Prostate gland (tissue), 2 donors: ENCODE measurements around the gene AGER. TPM values are rescaled to one million over a fixed set of nuclear protein-coding genes. Genes with fewer than 3 reads are reported as not detected.

Experiments used
- DNase-seq: peaks from one replicate; pipeline ENCODE4 v3.0.0-alpha.2; 2019; ENCODE audit warnings: low spot score
- H3K27ac ChIP-seq, 2 donors: fragments of 200-600 bp; sonication (generic); 2 replicates each; pipeline ENCODE4 v1.5.1; 2017 to 2019
- H3K27me3 ChIP-seq: fragments of 200-600 bp; sonication (generic); replicated peaks from 2 replicates; pipeline ENCODE4 v1.5.1; 2019; ENCODE audit not compliant: insufficient read depth
- H3K36me3 ChIP-seq, 2 donors: fragments of 200-600 bp; sonication (generic); 1 replicate in 1 of 2; 2 replicates in 1 of 2; pipeline versions ENCODE4 v1.5.1 to v1.8.1; 2017 to 2019
- H3K4me1 ChIP-seq: fragments of 200-600 bp; sonication (generic); replicated peaks from 2 replicates; pipeline ENCODE4 v1.5.1; 2019
- H3K4me3 ChIP-seq, 2 donors: fragments of 200-600 bp; sonication (generic); 2 replicates each; pipeline ENCODE4 v1.5.1; 2017 to 2019
- H3K9me3 ChIP-seq: fragments of 200-600 bp; sonication (generic); 2 replicates; pipeline ENCODE4 v1.5.1; 2017
- POLR2A ChIP-seq: fragments of 450-650 bp; IDR thresholded peaks from one replicate; pipeline ENCODE4 v1.6.1; 2016; ENCODE audit warnings: antibody characterized with exemption, mild to moderate bottlenecking
- POLR2AphosphoS5 ChIP-seq: sonication (generic); formaldehyde crosslinking; IDR thresholded peaks from one replicate; pipeline ENCODE4 v1.6.1; 2017; ENCODE audit warnings: antibody characterized with exemption
- WGBS: methylation state at CpG from one replicate; pipeline ENCODE4 v1.1.5; 2018; 5-methylcytosine and 5-hydroxymethylcytosine counted together
- intact Hi-C: fragments of 100-400 bp; cut with DNase I; formaldehyde crosslinking; loops from one replicate; pipeline ENCODE4 v1.14.2; 2022
- total RNA-seq, 2 donors: library from RNA; depleted of rRNA; stranded (reverse); fragments of >200 nt; gene quantifications; one replicate each; pipeline ENCODE4 v1.1.0, GENCODE V29; 2016
- TF ChIP-seq, protein P1 (sequence below), 4 experiments: fragments of 200-600 bp in 2 of 4; fragments of 450-650 bp in 2 of 4; sonication (generic) in 2 of 4; IDR thresholded peaks; 1 replicate in 3 of 4; 2 replicates in 1 of 4; pipeline ENCODE4 v1.5.1; 2016 to 2019; ENCODE audit warnings: antibody characterized with exemption in 4 of 4, mild to moderate bottlenecking in 2 of 4, moderate library complexity in 2 of 4

The AGER gene
- total RNA-seq, 2 donors from 2014 or later, result 3.3 to 3.8 TPM

- no peak overlapping the region for H3K27ac ChIP-seq
- no peaks in the 10 kb centered on the region for H3K36me3 ChIP-seq
- H3K27me3 ChIP-seq, result no peaks in the 10 kb centered on the region
- H3K4me1 ChIP-seq, result no peaks in the 10 kb centered on the region
- intact Hi-C loops, result no loop called here
- no peak overlapping the region for H3K4me3 ChIP-seq
- DNase-seq, result no peak
- no peaks in the 10 kb centered on the region for H3K9me3 ChIP-seq
- TF ChIP-seq POLR2A, result no peak
- TF ChIP-seq POLR2AphosphoS5, result no peak
- TF ChIP-seq, protein P1, sequence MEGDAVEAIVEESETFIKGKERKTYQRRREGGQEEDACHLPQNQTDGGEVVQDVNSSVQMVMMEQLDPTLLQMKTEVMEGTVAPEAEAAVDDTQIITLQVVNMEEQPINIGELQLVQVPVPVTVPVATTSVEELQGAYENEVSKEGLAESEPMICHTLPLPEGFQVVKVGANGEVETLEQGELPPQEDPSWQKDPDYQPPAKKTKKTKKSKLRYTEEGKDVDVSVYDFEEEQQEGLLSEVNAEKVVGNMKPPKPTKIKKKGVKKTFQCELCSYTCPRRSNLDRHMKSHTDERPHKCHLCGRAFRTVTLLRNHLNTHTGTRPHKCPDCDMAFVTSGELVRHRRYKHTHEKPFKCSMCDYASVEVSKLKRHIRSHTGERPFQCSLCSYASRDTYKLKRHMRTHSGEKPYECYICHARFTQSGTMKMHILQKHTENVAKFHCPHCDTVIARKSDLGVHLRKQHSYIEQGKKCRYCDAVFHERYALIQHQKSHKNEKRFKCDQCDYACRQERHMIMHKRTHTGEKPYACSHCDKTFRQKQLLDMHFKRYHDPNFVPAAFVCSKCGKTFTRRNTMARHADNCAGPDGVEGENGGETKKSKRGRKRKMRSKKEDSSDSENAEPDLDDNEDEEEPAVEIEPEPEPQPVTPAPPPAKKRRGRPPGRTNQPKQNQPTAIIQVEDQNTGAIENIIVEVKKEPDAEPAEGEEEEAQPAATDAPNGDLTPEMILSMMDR (IDR thresholded peaks at IDR 0.05), result no peak
- 88% methylated on average over 1 of the region's 1 CpG for WGBS
Measured at GRCh38 chr6:32208996-32209395, 24.9 kb upstream of the AGER start.

GRCh38 chr6:32204268-32204715 lies 20.2 kb upstream of the AGER start:
- no peaks in the 10 kb centered on the region for H3K36me3 ChIP-seq
- TF ChIP-seq POLR2AphosphoS5 (no peak), POLR2A (no peak)
- TF ChIP-seq, protein P1 (IDR thresholded peaks at IDR 0.05), result no peak
- H3K27ac ChIP-seq, result no peak overlapping the region
- no peaks in the 10 kb centered on the region for H3K9me3 ChIP-seq
- WGBS, result 82% methylated on average over 3 of the region's 3 CpGs
- intact Hi-C loops, result no loop called here
- no peaks in the 10 kb centered on the region for H3K4me1 ChIP-seq
- DNase-seq, result no peak
- H3K27me3 ChIP-seq, result no peaks in the 10 kb centered on the region
- no peak overlapping the region for H3K4me3 ChIP-seq

GRCh38 chr6:32203426-32204267 lies 19.6 kb upstream of the AGER start:
- Histone ChIP-seq H3K27me3 (no peaks in the 10 kb centered on the region), H3K9me3 (no peaks in the 10 kb centered on the region), H3K27ac (no peak overlapping the region), H3K36me3 (no peaks in the 10 kb centered on the region), H3K4me3 (no peak overlapping the region), H3K4me1 (no peaks in the 10 kb centered on the region)
- no peak for TF ChIP-seq POLR2AphosphoS5
- TF ChIP-seq POLR2A, result no peak
- TF ChIP-seq, protein P1 (IDR thresholded peaks at IDR 0.05), result no peak
- 84% methylated on average over 9 of the region's 9 CpGs for WGBS
- DNase-seq, result no peak
- intact Hi-C loops, result no loop called here

DNA sequence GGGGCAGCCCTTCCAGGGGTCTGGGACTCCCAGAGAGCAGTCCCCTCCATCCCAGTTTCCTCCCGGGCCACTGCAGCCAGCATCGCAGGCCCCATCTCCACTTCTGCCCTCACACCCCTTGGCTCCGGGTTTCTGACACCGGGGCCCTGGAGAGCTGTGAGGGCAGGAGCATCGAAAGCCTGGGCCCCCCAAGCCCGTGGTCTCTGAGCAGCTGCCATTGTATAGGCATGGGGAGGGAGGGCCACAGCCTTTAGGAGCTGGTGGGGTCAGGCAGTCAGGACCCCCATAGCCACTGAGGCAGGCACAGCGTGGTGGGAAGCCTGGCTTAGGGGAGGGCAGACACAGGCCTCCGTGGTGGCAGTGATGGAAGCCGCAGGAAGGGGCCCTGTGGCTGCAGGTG lies 18.1 kb upstream of the AGER start:
- no peak overlapping the region for H3K4me3 ChIP-seq
- no peaks in the 10 kb centered on the region for H3K36me3 ChIP-seq
- DNase-seq, result no peak
- no peaks in the 10 kb centered on the region for H3K9me3 ChIP-seq
- no peaks in the 10 kb centered on the region for H3K27me3 ChIP-seq
- H3K4me1 ChIP-seq, result no peaks in the 10 kb centered on the region
- intact Hi-C loops, result no loop called here
- WGBS, result 81% methylated on average over 9 of the region's 9 CpGs
- TF ChIP-seq POLR2AphosphoS5 (no peak), POLR2A (no peak)
- TF ChIP-seq, protein P1 (IDR thresholded peaks at IDR 0.05), result no peak
- no peak overlapping the region for H3K27ac ChIP-seq
